GM23338 (cell line): Measurements from ENCODE around the gene OR11H6.

Experiments
- CREB1 ChIP-seq: fragments of 250-450 bp; sonication (Bioruptor Pico); IDR thresholded peaks from 2 replicates; pipeline ENCODE4 v1.5.0; 2020; ENCODE audit warnings: low read depth, mild to moderate bottlenecking, moderate library complexity
- CTCF ChIP-seq, 2 experiments: fragments of 200-600 bp in 1 of 2; sonication (generic) in 1 of 2; conservative IDR thresholded peaks; 2 replicates each; pipeline versions ENCODE4 v1.5.1 to v1.6.1; 2016 to 2017; ENCODE audit warnings: antibody characterized with exemption in 2 of 2, low read depth in 2 of 2, mild to moderate bottlenecking in 2 of 2, moderate library complexity in 1 of 2
- EZH2 ChIP-seq: fragments of 200-600 bp; sonication (generic); IDR thresholded peaks from one replicate; pipeline ENCODE4 v1.8.0; 2017; ENCODE audit warnings: antibody characterized with exemption, mild to moderate bottlenecking, low read depth; ENCODE audit not compliant: unreplicated experiment
- EZH2phosphoT487 ChIP-seq: fragments of 200-600 bp; sonication (generic); IDR thresholded peaks from one replicate; pipeline ENCODE4 v1.8.1; 2018; ENCODE audit warnings: antibody characterized with exemption; ENCODE audit not compliant: unreplicated experiment
- JUNB ChIP-seq: IDR thresholded peaks from one replicate; pipeline ENCODE4 v1.6.1; 2016; ENCODE audit warnings: antibody characterized with exemption; ENCODE audit not compliant: unreplicated experiment
- NANOG ChIP-seq: IDR thresholded peaks from 2 replicates; pipeline ENCODE4 v1.6.1; 2016; ENCODE audit warnings: antibody characterized with exemption, borderline replicate concordance
- POLR2AphosphoS5 ChIP-seq: IDR thresholded peaks from 2 replicates; pipeline ENCODE4 v1.6.1; 2016; ENCODE audit warnings: antibody characterized with exemption, low read depth
- REST ChIP-seq: IDR thresholded peaks from one replicate; pipeline ENCODE4 v1.6.1; 2018; ENCODE audit warnings: antibody characterized with exemption; ENCODE audit not compliant: unreplicated experiment
- STAT1 ChIP-seq: IDR thresholded peaks from one replicate; pipeline ENCODE4 v1.6.1; 2016; ENCODE audit warnings: antibody characterized with exemption; ENCODE audit not compliant: unreplicated experiment
- ZNF114 ChIP-seq: fragments of 250-450 bp; sonication (Bioruptor Pico); IDR thresholded peaks from 2 replicates; pipeline ENCODE4 v1.5.0; 2020; ENCODE audit warnings: mild to moderate bottlenecking, moderate library complexity
- ZNF331 ChIP-seq: fragments of 250-450 bp; sonication (Bioruptor Pico); IDR thresholded peaks from 2 replicates; pipeline ENCODE4 v1.5.0; 2020; ENCODE audit warnings: low read depth, mild to moderate bottlenecking, moderate library complexity

- TF ChIP-seq CTCF (conservative IDR thresholded peaks at IDR 0.05; ENCODE audit: low read depth in 2 of 2) (no peak), EZH2phosphoT487 (no peak), POLR2AphosphoS5 (no peak), ZNF114 (CRISPR knock-in tag) (no peak), JUNB (no peak), EZH2 (no peak), CREB1 (CRISPR knock-in tag) (no peak), STAT1 (no peak), REST (no peak), ZNF331 (CRISPR knock-in tag) (no peak), NANOG (no peak)
Measured at GRCh38 chr14:20180486-20180885, 43.0 kb upstream of the OR11H6 start.
